K562 (cell line): Measurements from ENCODE around the gene AGAP1. TPM values are rescaled to one million over a fixed set of nuclear protein-coding genes. Genes with fewer than 3 reads are reported as not detected.

Source experiments
- ATAC-seq: fragments of 200-7000 bp; cut with Tn5 transposase; 3 replicates; pipeline ENCODE4 v1.9.1; 2020; ENCODE audit warnings: moderate library complexity
- BruUV-seq: library from RNA; stranded (reverse); fragments of 400-500 nt; replicated peaks from 2 replicates; lab custom pipeline; 2021; lab: Mats Ljungman, UMichigan
- CTCF ChIA-PET: fragments of 300-600 bp; formaldehyde crosslinking; extraction: SDS; loops from one replicate; lab custom pipeline; 2021; ENCODE audit warnings: low intra/inter-chr PET ratio; lab: Yijun Ruan, JAX
- POLR2A ChIA-PET: fragments of 300-600, 350-650 bp; sonication (Branson Sonifier 250); formaldehyde crosslinking; extraction: SDS; loops from one replicate; lab custom pipeline; 2021; ENCODE audit warnings: antibody characterized with exemption, inconsistent platforms; lab: Yijun Ruan, JAX
- DNase-seq, 4 experiments: peaks; one replicate each; pipeline versions ENCODE4 v3.0.0 to v3.0.0-alpha.2; 2011 to 2018; ENCODE audit warnings: low spot score in 3 of 4, mixed read lengths in 3 of 4; ENCODE audit errors: extremely low read depth in 1 of 4
- FAIRE-seq: peaks from 2 replicates; lab custom pipeline; 2011; peaks lifted over from hg19 to GRCh38; lab: Jason Lieb, UNC
- H2AFZ ChIP-seq: 2 replicates; pipeline ENCODE4 v1.6.0; 2011; ENCODE audit warnings: low read depth, low read length, control low read depth, inconsistent platforms
- H3K27ac ChIP-seq: fragments of 200-600 bp; 3 replicates; pipeline ENCODE4 v1.8.0; 2011; ENCODE audit warnings: low read depth, mild to moderate bottlenecking, control low read depth, inconsistent platforms, low read length, moderate library complexity, mixed read lengths; ENCODE audit errors: extremely low read depth
- H3K27me3 ChIP-seq, 2 experiments: fragments of 300-600 bp in 1 of 2; 2 replicates in 1 of 2; 3 replicates in 1 of 2; pipeline versions ENCODE4 v1.6.0 to v1.8.0; 2011; ENCODE audit warnings: inconsistent platforms in 2 of 2, low read length in 2 of 2, mild to moderate bottlenecking in 1 of 2, mixed read lengths in 1 of 2, moderate library complexity in 1 of 2; ENCODE audit not compliant: control insufficient read depth in 2 of 2, insufficient read depth in 2 of 2
- H3K36me3 ChIP-seq: fragments of 300-600 bp; 3 replicates; pipeline ENCODE4 v1.8.0; 2011; ENCODE audit warnings: mild to moderate bottlenecking, low read length, inconsistent platforms; ENCODE audit not compliant: control insufficient read depth, insufficient read depth
- H3K4me1 ChIP-seq, 2 experiments: fragments of 200-600 bp in 1 of 2; replicated peaks in 1 of 2; 2 replicates in 1 of 2; 3 replicates in 1 of 2; pipeline versions ENCODE4 v1.5.1 to v1.8.0; 2011; ENCODE audit warnings: inconsistent platforms in 2 of 2, low read length in 2 of 2, mild to moderate bottlenecking in 1 of 2, mixed read lengths in 1 of 2, moderate library complexity in 1 of 2; ENCODE audit not compliant: control insufficient read depth in 2 of 2, insufficient read depth in 2 of 2
- H3K4me2 ChIP-seq: 2 replicates; pipeline ENCODE4 v1.6.1; 2011; ENCODE audit warnings: low read length, control low read depth, inconsistent platforms, mixed read lengths; ENCODE audit not compliant: insufficient read depth
- H3K4me3 ChIP-seq: fragments of 200-600 bp; sonication (generic), shearing (Covaris generic); 2 replicates; pipeline ENCODE4 v1.5.1; 2016; ENCODE audit warnings: control low read depth, inconsistent platforms
- H3K79me2 ChIP-seq: fragments of 200-600 bp; 3 replicates; pipeline ENCODE4 v1.8.0; 2011; ENCODE audit warnings: low read length, inconsistent platforms; ENCODE audit not compliant: control insufficient read depth, insufficient read depth
- H3K9ac ChIP-seq, 2 experiments: 2 replicates each; pipeline versions ENCODE4 v1.6.0 to v1.6.1; 2011; ENCODE audit warnings: low read depth in 2 of 2, low read length in 2 of 2, control low read depth in 1 of 2, inconsistent platforms in 1 of 2, mild to moderate bottlenecking in 1 of 2, mixed read lengths in 1 of 2; ENCODE audit not compliant: insufficient read depth in 1 of 2
- H3K9me1 ChIP-seq: one replicate; pipeline ENCODE4 v1.6.0; 2011; ENCODE audit warnings: inconsistent platforms, mild to moderate bottlenecking, low read length, moderate library complexity; ENCODE audit not compliant: control insufficient read depth, insufficient read depth
- H3K9me3 ChIP-seq: replicated peaks from 2 replicates; pipeline ENCODE4 v1.5.1; 2011; ENCODE audit warnings: low read depth, low read length, inconsistent platforms; ENCODE audit not compliant: control insufficient read depth, insufficient read depth
- H4K20me1 ChIP-seq: replicated peaks from 2 replicates; pipeline ENCODE4 v1.6.1; 2011; ENCODE audit warnings: low read length, inconsistent platforms, mixed read lengths; ENCODE audit not compliant: control insufficient read depth, insufficient read depth
- ATF2 ChIP-seq: sonication (generic); formaldehyde crosslinking; IDR thresholded peaks from 2 replicates; pipeline ENCODE4 v1.8.1; 2022; ENCODE audit warnings: missing genetic modification reagents
- IRF1 ChIP-seq: sonication (generic); formaldehyde crosslinking; IDR thresholded peaks from 2 replicates; pipeline ENCODE4 v1.8.0; 2022; ENCODE audit warnings: missing genetic modification reagents, mild to moderate bottlenecking, borderline replicate concordance
- JUN ChIP-seq, 2 experiments: sonication (generic) in 1 of 2; formaldehyde crosslinking in 1 of 2; IDR thresholded peaks; 2 replicates each; pipeline versions ENCODE4 v1.6.1 to v1.8.0; 2012 to 2022; ENCODE audit warnings: borderline replicate concordance in 2 of 2, mild to moderate bottlenecking in 2 of 2, improper control_type of control experiment in 1 of 2, low read depth in 1 of 2, low read length in 1 of 2, missing genetic modification reagents in 1 of 2
- NELFE ChIP-seq: IDR thresholded peaks from 2 replicates; pipeline ENCODE4 v1.6.1; 2011; ENCODE audit warnings: mild to moderate bottlenecking; ENCODE audit not compliant: insufficient read depth, insufficient read length
- NFIX ChIP-seq: fragments of 250-450 bp; sonication (Bioruptor Pico); IDR thresholded peaks from 2 replicates; pipeline ENCODE4 v1.4.0; 2020; ENCODE audit warnings: low read depth, mild to moderate bottlenecking, moderate library complexity
- PRDM10 ChIP-seq: fragments of 450-650 bp; IDR thresholded peaks from 2 replicates; pipeline ENCODE4 v1.6.1; 2018; ENCODE audit not compliant: partially characterized antibody
- PTTG1 ChIP-seq: fragments of 450-650 bp; IDR thresholded peaks from 2 replicates; pipeline ENCODE4 v1.6.1; 2016; ENCODE audit warnings: low read depth, mild to moderate bottlenecking, missing genetic modification characterization, missing compliant biosample characterization
- RB1 ChIP-seq: fragments of 450-650 bp; IDR thresholded peaks from 2 replicates; pipeline ENCODE4 v1.6.1; 2017; ENCODE audit warnings: low read depth, mild to moderate bottlenecking
- TCF15 ChIP-seq: fragments of 250-450 bp; sonication (Bioruptor Pico); IDR thresholded peaks from 2 replicates; pipeline ENCODE4 v1.8.0; 2022; ENCODE audit warnings: moderate library complexity, mild to moderate bottlenecking, inconsistent platforms
- TGIF2 ChIP-seq: sonication (generic); formaldehyde crosslinking; IDR thresholded peaks from 2 replicates; pipeline ENCODE4 v1.8.1; 2022; ENCODE audit warnings: mild to moderate bottlenecking, missing genetic modification reagents, moderate library complexity
- ZBTB2 ChIP-seq: fragments of 450-650 bp; IDR thresholded peaks from 2 replicates; pipeline ENCODE4 v1.6.1; 2016; ENCODE audit warnings: antibody characterized with exemption
- ZNF197 ChIP-seq: fragments of 200-800 bp; sonication (Bioruptor generic); IDR thresholded peaks from 2 replicates; pipeline ENCODE4 v1.6.1; 2016; ENCODE audit warnings: low read depth, missing genetic modification characterization, missing compliant biosample characterization
- ZNF253 ChIP-seq: fragments of 250-450 bp; sonication (Bioruptor Pico); conservative IDR thresholded peaks from 2 replicates; pipeline ENCODE4 v1.6.1; 2021; ENCODE audit warnings: mild to moderate bottlenecking
- WGBS: fragments of 100-300 bp; shearing (Covaris generic); methylation state at CpG from one replicate; pipeline ENCODE4 v1.1.6; 2016; ENCODE audit warnings: low coverage, mixed read lengths; ENCODE audit not compliant: insufficient coverage; ENCODE audit errors: missing lambda C conversion rate; 5-methylcytosine and 5-hydroxymethylcytosine counted together
- in situ Hi-C: fragments of 300-500 bp; cut with MboI; formaldehyde crosslinking; loops from 4 replicates; pipeline ENCODE4 v1.15.0; 2018; ENCODE audit warnings: inconsistent platforms, mixed read lengths
- intact Hi-C: fragments of 100-400 bp; cut with micrococcal nuclease; formaldehyde crosslinking; loops from 2 replicates; pipeline ENCODE4 v1.14.2; 2022
- polyA plus RNA-seq, 8 experiments: library from polyadenylated mRNA; depleted of rRNA in 4 of 8; stranded (reverse) in 5 of 8; unstranded in 3 of 8; fragments of >200 nt; fragmentation: Nextera tagmentation in 2 of 8; fragmentation: Illumina TruSeq in 1 of 8; extraction: Ambion mirVana in 2 of 8; extraction: Trizol in 1 of 8; gene quantifications; 2 replicates each; pipeline versions ENCODE4 v1.2.1 to v1.2.3, GENCODE V29; 2011 to 2014; ENCODE audit warnings: inconsistent platforms in 1 of 8, missing spikeins in 1 of 8
- total RNA-seq, 7 experiments: library from RNA; depleted of rRNA in 6 of 7; stranded (reverse); fragments of >200 nt in 6 of 7; fragmentation: Illumina TruSeq in 2 of 7; extraction: Trizol in 2 of 7; gene quantifications; 2 replicates each; pipeline versions ENCODE4 v1.2.1 to v1.2.3, GENCODE V29; 2011 to 2021; ENCODE audit warnings: low replicate concordance in 1 of 7

AGAP1 gene
- total and polyA plus RNA-seq, 9 of the 15 experiments (the other 6 are each of a cell fraction or from before 2014, with no cell fraction given) = 1.3 to 24.0 (median 10.6) TPM

GRCh38 chr2:235986361-235986760 lies 492.5 kb downstream of the AGAP1 start:
- Histone ChIP-seq H3K27me3 (no peaks in the 10 kb centered on the region), H2AFZ (no peak overlapping the region), H3K9me3 (no peaks in the 10 kb centered on the region)
- TF ChIP-seq ZBTB2 = no peak
- TF ChIP-seq ZNF253 (CRISPR knock-in tag) = no peak
- TF ChIP-seq TCF15 (CRISPR knock-in tag) = no peak
- TF ChIP-seq IRF1 (CRISPR knock-in tag) = no peak
- TF ChIP-seq PRDM10 = no peak
- TF ChIP-seq JUN (IDR thresholded peaks at IDR 0.05; ENCODE audit: borderline replicate concordance, low read depth, low read length) = no peak
- TF ChIP-seq JUN (CRISPR knock-in tag; IDR thresholded peaks at IDR 0.05; ENCODE audit: borderline replicate concordance) = no peak
- TF ChIP-seq RB1 = no peak
- TF ChIP-seq ZNF197 (CRISPR knock-in tag) = no peak
- TF ChIP-seq PTTG1 (tag) = no peak
- TF ChIP-seq NFIX (CRISPR knock-in tag) = no peak
- no peak for TF ChIP-seq NELFE
- TF ChIP-seq ATF2 (CRISPR knock-in tag) = no peak
- no peak for TF ChIP-seq TGIF2 (CRISPR knock-in tag)
- TF ChIP-seq, all 486 proteins: peak for 0
- BruUV-seq = no TSS peak
- Histone ChIP-seq H3K4me1 (no peaks in the 10 kb centered on the region; a peak in 1 of 5 replicates), H3K9ac (no peak overlapping the region), H4K20me1 (no peaks in the 10 kb centered on the region), H3K9me1 (no peaks in the 10 kb centered on the region), H3K27ac (no peak overlapping the region), H3K79me2 (no peaks in the 10 kb centered on the region), H3K4me3 (no peak overlapping the region), H3K36me3 (no peaks in the 10 kb centered on the region), H3K4me2 (no peak overlapping the region)
- POLR2A ChIA-PET = no interaction called here
- 0% methylated on average over 1 of the region's 1 CpG for WGBS
- FAIRE-seq (no peak), DNase-seq (no peak), ATAC-seq (no peak)
- intact Hi-C loops = no loop called here
- CTCF ChIA-PET = interaction anchor here (0.6 kb wide), 1 partner anchor 279 kb away, joined by 4 read pairs; no protein-coding TSS in a partner anchor
- in situ Hi-C loops = no loop called here
